PC-3 (cell line): ENCODE measurements around the gene SURF4. TPM values are rescaled to one million over a fixed set of nuclear protein-coding genes. Genes with fewer than 3 reads are reported as not detected.

ENCODE experiments used
- ATAC-seq: fragments of 200-7000 bp; cut with Tn5 transposase; 2 replicates; pipeline ENCODE4 v1.9.1; 2020; ENCODE audit warnings: mild to moderate bottlenecking, moderate library complexity
- BruUV-seq: library from RNA; stranded (reverse); fragments of 400-500 nt; replicated peaks from 2 replicates; lab custom pipeline; 2021; lab: Mats Ljungman, UMichigan
- CTCF ChIA-PET: fragments of 300-600 bp; sonication (Branson Sonifier 250); formaldehyde crosslinking; loops from one replicate; lab custom pipeline; 2022; ENCODE audit warnings: antibody characterized with exemption; lab: Charles Lee
- POLR2A ChIA-PET: fragments of 300-600 bp; sonication (Branson Sonifier 250); formaldehyde crosslinking; loops from one replicate; lab custom pipeline; 2022; ENCODE audit warnings: antibody characterized with exemption; ENCODE audit not compliant: unreplicated experiment; lab: Charles Lee
- DNase-seq: peaks from one replicate; pipeline ENCODE4 v3.0.0-alpha.2; 2015
- H2AFZ ChIP-seq: fragments of 300-600 bp; sonication (generic); 2 replicates; pipeline ENCODE4 v1.6.0; 2016; ENCODE audit warnings: antibody characterized with exemption, low read length
- H3F3A ChIP-seq: fragments of 300-600 bp; sonication (generic); one replicate; pipeline ENCODE4 v1.6.0; 2017; ENCODE audit warnings: antibody characterized with exemption, low read length, control low read depth, mild to moderate bottlenecking; ENCODE audit not compliant: unreplicated experiment
- H3K27ac ChIP-seq: fragments of 300-600 bp; sonication (generic); 2 replicates; pipeline ENCODE4 v1.5.1; 2016; ENCODE audit warnings: mild to moderate bottlenecking, low read length
- H3K27me3 ChIP-seq: fragments of 300-600 bp; sonication (generic); 2 replicates; pipeline ENCODE4 v1.6.1; 2016; ENCODE audit warnings: low read length, mixed read lengths
- H3K36me3 ChIP-seq: fragments of 300-600 bp; sonication (generic); 2 replicates; pipeline ENCODE4 v1.6.1; 2016; ENCODE audit warnings: low read depth, mixed run types, low read length, mixed read lengths
- H3K4me1 ChIP-seq: fragments of 300-600 bp; sonication (generic); 2 replicates; pipeline ENCODE4 v1.5.1; 2016; ENCODE audit warnings: low read length; ENCODE audit not compliant: insufficient read depth
- H3K4me2 ChIP-seq: fragments of 300-600 bp; sonication (generic); 2 replicates; pipeline ENCODE4 v1.6.0; 2016; ENCODE audit warnings: low read length
- H3K4me3 ChIP-seq: fragments of 300-600 bp; sonication (generic); 2 replicates; pipeline ENCODE4 v1.5.1; 2016; ENCODE audit warnings: mild to moderate bottlenecking, low read length, mixed read lengths
- H3K79me2 ChIP-seq: fragments of 300-600 bp; sonication (generic); 2 replicates; pipeline ENCODE4 v1.6.1; 2017; ENCODE audit warnings: low read length, mixed read lengths
- H3K9ac ChIP-seq: fragments of 300-600 bp; sonication (generic); 2 replicates; pipeline ENCODE4 v1.6.0; 2016; ENCODE audit warnings: mild to moderate bottlenecking, low read length
- H3K9me2 ChIP-seq: fragments of 300-600 bp; sonication (generic); replicated peaks from 2 replicates; pipeline ENCODE4 v1.6.1; 2016; ENCODE audit warnings: mixed run types, low read length, mixed read lengths
- H3K9me3 ChIP-seq: fragments of 300-600 bp; sonication (generic); 2 replicates; pipeline ENCODE4 v1.6.1; 2016; ENCODE audit warnings: low read length, mixed read lengths
- H4K20me1 ChIP-seq: fragments of 300-600 bp; sonication (generic); 2 replicates; pipeline ENCODE4 v1.6.1; 2016; ENCODE audit warnings: low read length, mixed read lengths
- EZH2 ChIP-seq: fragments of 300-600 bp; sonication (generic); IDR thresholded peaks from one replicate; pipeline ENCODE4 v1.6.1; 2017; ENCODE audit warnings: antibody characterized with exemption, mild to moderate bottlenecking, low read length; ENCODE audit not compliant: unreplicated experiment
- EZH2phosphoT487 ChIP-seq: fragments of 300-600 bp; sonication (generic); IDR thresholded peaks from 2 replicates; pipeline ENCODE4 v1.6.1; 2018; ENCODE audit warnings: mild to moderate bottlenecking, antibody characterized with exemption, low read length, borderline replicate concordance
- intact Hi-C: fragments of 100-400 bp; cut with micrococcal nuclease; formaldehyde crosslinking; loops from 2 replicates; pipeline ENCODE4 v1.9.0; 2023
- total RNA-seq: library from RNA; depleted of rRNA; stranded (reverse); fragments of >200 nt; gene quantifications from 2 replicates; pipeline ENCODE4 v1.2.3, GENCODE V29; 2014
- TF ChIP-seq, protein P1 (sequence below): fragments of 300-600 bp; sonication (generic); conservative IDR thresholded peaks from 2 replicates; pipeline ENCODE4 v1.5.1; 2017; ENCODE audit warnings: antibody characterized with exemption, low read depth, mild to moderate bottlenecking, low read length

SURF4 gene
- total RNA-seq, 1 experiment from 2014 or later: 161 TPM

DNA sequence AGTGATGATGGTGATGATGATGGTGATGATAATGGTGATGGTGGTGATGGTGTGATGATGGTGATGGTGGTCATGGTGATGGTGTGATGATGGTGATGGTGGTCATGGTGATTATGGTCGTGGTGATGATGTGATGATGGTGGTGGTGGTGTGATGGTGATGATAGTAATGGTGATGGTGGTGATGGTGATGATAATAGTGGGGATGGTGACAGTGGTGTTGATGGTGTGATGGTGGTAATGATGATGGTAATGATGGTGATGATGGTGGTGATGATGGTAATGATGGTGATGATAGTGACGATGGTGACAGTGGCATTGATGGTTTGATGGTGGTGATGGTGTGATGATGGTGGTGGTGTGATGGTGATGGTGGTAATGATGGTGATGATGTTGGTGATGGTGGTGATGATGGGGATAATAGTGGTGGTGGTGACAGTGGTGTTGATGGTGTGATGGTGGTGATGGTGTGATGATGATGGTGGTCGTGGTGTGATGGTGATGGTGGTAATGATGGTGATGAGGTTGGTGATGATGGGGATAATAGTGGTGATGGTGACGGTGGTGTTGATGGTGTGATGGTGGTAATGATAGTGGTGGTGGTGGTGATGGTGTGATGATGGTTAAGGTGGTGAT lies 6.8 kb upstream of the SURF4 start:
- BruUV-seq: no TSS peak
- H3K27me3 ChIP-seq: no peaks in the 10 kb centered on the region
- no peaks in the 10 kb centered on the region for H3K9me2 ChIP-seq
- H3K4me3 ChIP-seq: no peak overlapping the region
- H3K36me3 ChIP-seq: no peaks in the 10 kb centered on the region
- POLR2A ChIA-PET: no interaction called here
- TF ChIP-seq, protein P1, sequence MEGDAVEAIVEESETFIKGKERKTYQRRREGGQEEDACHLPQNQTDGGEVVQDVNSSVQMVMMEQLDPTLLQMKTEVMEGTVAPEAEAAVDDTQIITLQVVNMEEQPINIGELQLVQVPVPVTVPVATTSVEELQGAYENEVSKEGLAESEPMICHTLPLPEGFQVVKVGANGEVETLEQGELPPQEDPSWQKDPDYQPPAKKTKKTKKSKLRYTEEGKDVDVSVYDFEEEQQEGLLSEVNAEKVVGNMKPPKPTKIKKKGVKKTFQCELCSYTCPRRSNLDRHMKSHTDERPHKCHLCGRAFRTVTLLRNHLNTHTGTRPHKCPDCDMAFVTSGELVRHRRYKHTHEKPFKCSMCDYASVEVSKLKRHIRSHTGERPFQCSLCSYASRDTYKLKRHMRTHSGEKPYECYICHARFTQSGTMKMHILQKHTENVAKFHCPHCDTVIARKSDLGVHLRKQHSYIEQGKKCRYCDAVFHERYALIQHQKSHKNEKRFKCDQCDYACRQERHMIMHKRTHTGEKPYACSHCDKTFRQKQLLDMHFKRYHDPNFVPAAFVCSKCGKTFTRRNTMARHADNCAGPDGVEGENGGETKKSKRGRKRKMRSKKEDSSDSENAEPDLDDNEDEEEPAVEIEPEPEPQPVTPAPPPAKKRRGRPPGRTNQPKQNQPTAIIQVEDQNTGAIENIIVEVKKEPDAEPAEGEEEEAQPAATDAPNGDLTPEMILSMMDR: no peak
- TF ChIP-seq EZH2: no peak
- H3K79me2 ChIP-seq: no peaks in the 10 kb centered on the region
- H2AFZ ChIP-seq: no peak overlapping the region
- H3K4me2 ChIP-seq: no peak overlapping the region
- DNase-seq: no peak
- no peak for ATAC-seq
- H3F3A ChIP-seq: no peaks in the 10 kb centered on the region
- H3K9ac ChIP-seq: no peak overlapping the region
- CTCF ChIA-PET: no interaction called here
- H3K9me3 ChIP-seq: no peaks in the 10 kb centered on the region
- intact Hi-C loops: no loop called here
- no peak overlapping the region for H3K27ac ChIP-seq
- H3K4me1 ChIP-seq: no peaks in the 10 kb centered on the region
- no peaks in the 10 kb centered on the region for H4K20me1 ChIP-seq

DNA sequence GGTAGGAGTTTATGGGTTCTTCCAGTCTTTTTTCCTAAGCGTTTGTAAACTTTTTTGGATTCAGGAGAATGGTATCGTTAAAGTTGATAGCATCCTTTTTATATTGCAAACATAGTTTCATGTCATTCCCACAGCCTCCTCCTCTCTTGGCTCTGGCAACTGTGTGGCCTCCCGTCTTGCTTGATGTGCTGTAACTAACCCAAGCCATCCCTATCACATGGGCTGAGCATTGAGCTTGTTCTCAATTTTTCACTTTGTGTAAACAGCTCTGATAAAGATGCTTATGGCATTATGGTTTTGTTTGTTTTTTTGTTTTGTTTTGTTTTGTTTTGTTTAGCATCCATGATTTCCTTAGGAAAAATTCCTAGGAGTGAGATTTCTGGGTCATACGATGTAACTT lies 4.9 kb upstream of the SURF4 start:
- ChIA-PET POLR2A (no interaction called here), CTCF (no interaction called here)

More for the DNA sequence above, 4.9 kb upstream of the SURF4 start:
- intact Hi-C loops: no loop called here
- no peak overlapping the region for H2AFZ ChIP-seq
- TF ChIP-seq, protein P1: no peak
- TF ChIP-seq EZH2phosphoT487: no peak
- TF ChIP-seq EZH2: no peak
- H3K9me2 ChIP-seq: no peaks in the 10 kb centered on the region
- no peaks in the 10 kb centered on the region for H4K20me1 ChIP-seq
- no peak overlapping the region for H3K4me3 ChIP-seq
- H3K9ac ChIP-seq: no peak overlapping the region
- no peaks in the 10 kb centered on the region for H3F3A ChIP-seq
- no peaks in the 10 kb centered on the region for H3K79me2 ChIP-seq
- ATAC-seq (no peak), DNase-seq (no peak)
- H3K27me3 ChIP-seq: no peaks in the 10 kb centered on the region
- no peak overlapping the region for H3K4me2 ChIP-seq
- no peak overlapping the region for H3K27ac ChIP-seq
- peaks cover 7% of the 10 kb centered on the region; the same call in 1 of the 2 replicates for H3K4me1 ChIP-seq
- H3K9me3 ChIP-seq: no peaks in the 10 kb centered on the region
- no TSS peak for BruUV-seq
- no peaks in the 10 kb centered on the region for H3K36me3 ChIP-seq
